Measurements from ENCODE around the gene TNP2. TPM values are rescaled to one million over a fixed set of nuclear protein-coding genes. Genes with fewer than 3 reads are reported as not detected.

Gene TNP2
- total RNA-seq, 1 experiment from 2014 or later = not detected

GRCh38 chr16:11312718-11313492 is 43.8 kb upstream of the TNP2 start:
- Histone ChIP-seq H3K27me3 (ENCODE audit: insufficient read depth, low read length) (no peaks in the 10 kb centered on the region), H3K27ac (ENCODE audit: low read depth, low read length) (peak overlapping the region; percentile 68), H3K79me2 (ENCODE audit: insufficient read depth, low read length) (no peaks in the 10 kb centered on the region), H2AFZ (ENCODE audit: low read depth, low read length, poor library complexity, severe bottlenecking) (peak overlapping the region; percentile 87), H3K36me3 (ENCODE audit: control insufficient read depth in 1 of 2, insufficient read depth in 2 of 2, low read length in 2 of 2) (no peaks in the 10 kb centered on the region), H3K4me1 (ENCODE audit: control insufficient read depth in 1 of 2, insufficient read depth in 2 of 2, low read length in 2 of 2) (peaks cover 36 to 42% of the 10 kb centered on the region in 2 experiments), H3K4me3 (replicated peaks in 1 of 2; ENCODE audit: low read depth in 1 of 2, low read length in 2 of 2) (peak overlapping the region; percentile 28 to 53), H3K9me2 (ENCODE audit: insufficient read depth) (no peaks in the 10 kb centered on the region), H4K20me1 (ENCODE audit: insufficient read depth) (no peaks in the 10 kb centered on the region), H3K9ac (ENCODE audit: low read length) (peak overlapping the region; percentile 34; the same call in 1 of the 2 replicates), H3K9me3 (ENCODE audit: control insufficient read depth in 1 of 2, insufficient read depth in 1 of 2, low read depth in 1 of 2, low read length in 2 of 2) (no peaks in the 10 kb centered on the region), H3K4me2 (ENCODE audit: low read length) (peak overlapping the region; percentile 88)
- ChIA-PET CTCF (interaction anchor here (1.4 kb wide), 1 partner anchor 57 kb away, joined by 3 read pairs; the partner anchor contains the start of gene SOCS1), POLR2A (no interaction called here), RAD21 (ENCODE audit: low non-redundant PET in 1 of 2, low total read pairs in 2 of 2, uncharacterized antibody in 2 of 2, unreplicated experiment in 2 of 2) (no interaction called here)
- intact Hi-C loops (cut with micrococcal nuclease) = no loop called here
- ATAC-seq (peak; percentile 87), DNase-seq (ENCODE audit: low read depth, low spot score) (peak; percentile 40)
- BruUV-seq (replicated peaks) = TSS peak; percentile 77
- peak; percentile 92 for TF ChIP-seq MAX (IDR thresholded peaks at IDR 0.05)
- TF ChIP-seq ZNF274 (IDR thresholded peaks at IDR 0.05; ENCODE audit: low read depth, low read length) = no peak
- TF ChIP-seq POLR2AphosphoS5 (IDR thresholded peaks at IDR 0.05; ENCODE audit: low read depth, low read length) = 0 out of 2 replicates have a peak, but pooled peaks have one; percentile 33
- peak; percentile 29 for TF ChIP-seq POLR2A (IDR thresholded peaks at IDR 0.05; ENCODE audit: borderline replicate concordance, extremely low read depth, insufficient read depth, insufficient read length)
- no peak for TF ChIP-seq FOSL1 (IDR thresholded peaks at IDR 0.05; ENCODE audit: low read depth)
- TF ChIP-seq CEBPB (IDR thresholded peaks at IDR 0.05; ENCODE audit: low read depth) = no peak
- no peak for TF ChIP-seq CBX3 (IDR thresholded peaks at IDR 0.05; ENCODE audit: low read depth)
- no peak for TF ChIP-seq ELF1 (IDR thresholded peaks at IDR 0.05; ENCODE audit: borderline replicate concordance, low read depth)
- no peak for TF ChIP-seq ZFX (IDR thresholded peaks at IDR 0.05)
- TF ChIP-seq CTCF (IDR thresholded peaks at IDR 0.05 in 2 of 3, conservative IDR thresholded peaks at IDR 0.05 in 1 of 3; ENCODE audit: borderline replicate concordance in 1 of 3, insufficient read depth in 1 of 3, low read depth in 2 of 3, low read length in 2 of 3) = no peak
- no peak for TF ChIP-seq TCF7L2 (IDR thresholded peaks at IDR 0.05; ENCODE audit: borderline replicate concordance, extremely low read depth, insufficient read depth, insufficient read length)
- no peak for TF ChIP-seq EGR1 (IDR thresholded peaks at IDR 0.05; ENCODE audit: low read depth)
- TF ChIP-seq EZH2phosphoT487 (IDR thresholded peaks at IDR 0.05; ENCODE audit: borderline replicate concordance) = no peak
- TF ChIP-seq ATF3 (IDR thresholded peaks at IDR 0.05) = no peak
- TF ChIP-seq ZBTB33 (IDR thresholded peaks at IDR 0.05; ENCODE audit: extremely low read depth, insufficient replicate concordance, low read length) = no peak
- TF ChIP-seq JUND (IDR thresholded peaks at IDR 0.05) = no peak
- TF ChIP-seq YY1 (IDR thresholded peaks at IDR 0.05; ENCODE audit: extremely low read depth, insufficient replicate concordance, low read depth, low read length) = no peak
- no peak for TF ChIP-seq REST (IDR thresholded peaks at IDR 0.05; ENCODE audit: low read depth)
- no peak for TF ChIP-seq RAD21 (IDR thresholded peaks at IDR 0.05; ENCODE audit: low read depth)
